Amniotic epithelial cell (primary cell): Measurements from ENCODE around the gene FAM111A.

Source experiments
- DNase-seq: peaks from one replicate; pipeline ENCODE4 v3.0.0-alpha.2; 2010; ENCODE audit warnings: low read depth

FAM111A gene

GRCh38 chr11:59199546-59200422 lies 57.1 kb downstream of the FAM111A start:
- no peak for DNase-seq

- DNase-seq, result no peak
These were observed 57.7 kb downstream of the FAM111A start for GRCh38 chr11:59200423-59200746.

- no peak for DNase-seq
These were observed 58.7 kb downstream of the FAM111A start for GRCh38 chr11:59201353-59201752.
